Gastroesophageal sphincter (tissue), 3 donors: ENCODE results near the gene IFNA5.

ENCODE experiments used
- CTCF ChIP-seq, 4 experiments: fragments of 200-600 bp in 2 of 4; fragments of 450-650 bp in 2 of 4; sonication (generic) in 1 of 4; IDR thresholded peaks; one replicate each; pipeline ENCODE4 v1.5.1; 2017 to 2019; ENCODE audit warnings: antibody characterized with exemption in 4 of 4, mild to moderate bottlenecking in 2 of 4, moderate library complexity in 2 of 4
- EP300 ChIP-seq: sonication (generic); formaldehyde crosslinking; IDR thresholded peaks from one replicate; pipeline ENCODE4 v1.6.1; 2017; ENCODE audit warnings: antibody characterized with exemption, mild to moderate bottlenecking
- POLR2A ChIP-seq, 2 donors: fragments of 450-650 bp; IDR thresholded peaks; one replicate each; pipeline ENCODE4 v1.6.1; 2017; ENCODE audit warnings: antibody characterized with exemption in 2 of 2, mild to moderate bottlenecking in 2 of 2, moderate library complexity in 1 of 2
- POLR2AphosphoS5 ChIP-seq: sonication (generic); formaldehyde crosslinking; IDR thresholded peaks from one replicate; pipeline ENCODE4 v1.6.1; 2017; ENCODE audit warnings: antibody characterized with exemption

DNA sequence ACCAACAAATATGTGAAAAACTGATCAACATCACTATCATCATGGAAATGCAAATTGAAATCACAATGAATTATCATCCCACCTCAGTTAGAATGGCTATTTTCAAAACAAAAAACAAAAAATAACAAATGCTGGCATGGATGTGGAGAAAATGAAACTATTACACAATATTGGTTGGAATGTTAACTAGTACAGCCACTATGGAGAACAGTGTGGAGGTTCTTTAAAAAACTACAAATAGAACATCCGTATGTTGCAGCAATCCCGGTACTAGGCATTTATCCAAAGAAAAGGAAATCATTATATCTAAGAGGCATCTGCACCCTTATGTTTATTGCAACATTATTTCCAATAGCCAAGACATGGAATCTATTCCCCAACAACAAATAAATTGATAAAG lies 9.0 kb upstream of the IFNA5 start:
- no peak for TF ChIP-seq CTCF (IDR thresholded peaks at IDR 0.05)
- no peak for TF ChIP-seq EP300
- TF ChIP-seq POLR2A (IDR thresholded peaks at IDR 0.05), result no peak
- TF ChIP-seq POLR2AphosphoS5, result no peak
